Skeletal muscle satellite cell (primary cell): ENCODE results near the gene GPC6.

ENCODE experiments used
- H3K27me3 ChIP-seq: 2 replicates; pipeline ENCODE4 v1.7.0; 2013; ENCODE audit warnings: low read length; ENCODE audit not compliant: control insufficient read depth, insufficient read depth
- H3K36me3 ChIP-seq: 2 replicates; pipeline ENCODE4 v1.7.0; 2013; ENCODE audit warnings: mild to moderate bottlenecking, control low read depth, low read length; ENCODE audit not compliant: insufficient read depth
- H3K4me1 ChIP-seq: 2 replicates; pipeline ENCODE4 v1.7.0; 2013; ENCODE audit warnings: low read length; ENCODE audit not compliant: control insufficient read depth, insufficient read depth
- H3K4me2 ChIP-seq: 2 replicates; pipeline ENCODE4 v1.7.0; 2013; ENCODE audit warnings: mild to moderate bottlenecking, low read length
- H3K4me3 ChIP-seq: 2 replicates; pipeline ENCODE4 v1.7.0; 2013; ENCODE audit warnings: low read length
- H3K9ac ChIP-seq: 2 replicates; pipeline ENCODE4 v1.7.0; 2013; ENCODE audit warnings: mild to moderate bottlenecking, low read depth, low read length, moderate library complexity
- H3K9me3 ChIP-seq: replicated peaks from 2 replicates; pipeline ENCODE4 v1.7.0; 2013; ENCODE audit warnings: mild to moderate bottlenecking, control low read depth, low read length

GPC6 gene

DNA sequence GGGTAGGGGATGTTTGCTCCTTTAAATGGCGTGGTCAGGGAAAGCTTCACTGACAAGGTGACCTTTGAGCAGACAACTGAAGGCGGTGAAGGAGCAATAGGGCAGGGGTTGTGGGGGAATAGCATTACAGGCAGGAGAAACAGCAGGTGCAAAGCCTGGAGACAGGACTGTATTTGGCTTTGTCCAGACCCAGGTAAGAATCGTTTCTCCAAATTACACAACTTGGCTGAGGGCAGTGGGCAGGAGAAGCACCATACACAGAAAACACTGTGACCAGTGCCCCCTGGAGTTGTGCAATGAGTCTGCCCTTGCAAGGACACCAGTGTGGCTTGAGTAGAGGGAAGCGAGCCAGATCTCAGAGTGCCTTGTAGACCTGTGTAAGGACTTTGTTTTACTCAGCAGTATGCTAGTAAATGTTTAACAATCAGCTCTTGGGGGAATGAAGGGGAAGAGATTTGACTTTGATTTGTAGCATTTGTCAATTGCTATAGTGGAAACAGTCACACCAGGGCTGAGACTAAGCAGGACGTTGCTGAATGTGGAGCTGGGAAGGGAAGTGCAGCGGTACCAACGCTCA, 892.8 kb downstream of the GPC6 start:
- no peaks in the 10 kb centered on the region for H3K27me3 ChIP-seq
- H3K4me2 ChIP-seq, result no peak overlapping the region
- peaks cover 5% of the 10 kb centered on the region for H3K4me1 ChIP-seq
- no peaks in the 10 kb centered on the region for H3K36me3 ChIP-seq
- H3K4me3 ChIP-seq, result no peak overlapping the region
- no peaks in the 10 kb centered on the region for H3K9me3 ChIP-seq
- H3K9ac ChIP-seq, result no peak overlapping the region

DNA sequence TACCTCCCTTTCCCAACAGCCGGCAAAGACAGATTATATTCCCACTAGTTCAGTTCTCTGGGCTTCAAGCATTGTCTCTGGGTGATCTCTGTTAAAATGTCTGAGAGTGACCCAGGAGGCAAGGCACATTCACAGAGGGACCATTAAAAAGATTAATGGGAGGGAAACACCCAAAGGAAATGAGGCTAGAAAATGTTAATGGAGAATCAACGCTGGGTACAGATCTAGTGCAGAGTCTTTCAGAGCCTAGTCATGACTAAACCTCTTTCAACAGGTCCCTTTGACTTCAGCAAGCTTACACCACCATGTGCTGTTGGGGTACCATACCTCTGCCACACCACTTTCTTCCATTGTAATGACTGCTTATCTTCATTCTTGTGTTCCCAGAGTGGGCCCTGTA, 894.3 kb downstream of the GPC6 start:
- H3K4me2 ChIP-seq, result no peak overlapping the region
- peaks cover 5% of the 10 kb centered on the region for H3K4me1 ChIP-seq
- H3K9me3 ChIP-seq, result no peaks in the 10 kb centered on the region
- no peaks in the 10 kb centered on the region for H3K27me3 ChIP-seq
- no peak overlapping the region for H3K4me3 ChIP-seq
- no peaks in the 10 kb centered on the region for H3K36me3 ChIP-seq
- no peak overlapping the region for H3K9ac ChIP-seq

DNA sequence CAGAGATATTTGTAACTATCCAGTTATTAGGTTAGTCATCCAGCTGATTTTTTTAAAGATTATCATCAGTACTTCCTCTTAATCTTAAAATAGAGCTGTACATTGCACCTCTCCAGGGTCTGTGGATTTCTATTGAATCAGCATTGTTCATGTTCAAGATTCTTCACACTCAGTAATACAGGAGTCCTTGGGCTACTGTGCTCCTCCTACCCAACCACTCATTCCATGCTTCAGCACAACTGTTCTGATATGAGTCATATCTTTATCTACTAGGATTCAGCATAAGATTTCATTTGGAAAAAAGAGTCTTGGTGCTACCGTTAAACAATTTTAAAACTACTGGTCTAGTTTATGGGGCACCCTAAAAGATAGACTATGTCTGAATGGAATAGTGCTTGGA, 895.1 kb downstream of the GPC6 start:
- no peaks in the 10 kb centered on the region for H3K9me3 ChIP-seq
- H3K4me1 ChIP-seq, result peaks cover 5% of the 10 kb centered on the region
- H3K27me3 ChIP-seq, result no peaks in the 10 kb centered on the region
- H3K9ac ChIP-seq, result no peak overlapping the region
- H3K4me3 ChIP-seq, result no peak overlapping the region
- no peaks in the 10 kb centered on the region for H3K36me3 ChIP-seq
- no peak overlapping the region for H3K4me2 ChIP-seq

DNA sequence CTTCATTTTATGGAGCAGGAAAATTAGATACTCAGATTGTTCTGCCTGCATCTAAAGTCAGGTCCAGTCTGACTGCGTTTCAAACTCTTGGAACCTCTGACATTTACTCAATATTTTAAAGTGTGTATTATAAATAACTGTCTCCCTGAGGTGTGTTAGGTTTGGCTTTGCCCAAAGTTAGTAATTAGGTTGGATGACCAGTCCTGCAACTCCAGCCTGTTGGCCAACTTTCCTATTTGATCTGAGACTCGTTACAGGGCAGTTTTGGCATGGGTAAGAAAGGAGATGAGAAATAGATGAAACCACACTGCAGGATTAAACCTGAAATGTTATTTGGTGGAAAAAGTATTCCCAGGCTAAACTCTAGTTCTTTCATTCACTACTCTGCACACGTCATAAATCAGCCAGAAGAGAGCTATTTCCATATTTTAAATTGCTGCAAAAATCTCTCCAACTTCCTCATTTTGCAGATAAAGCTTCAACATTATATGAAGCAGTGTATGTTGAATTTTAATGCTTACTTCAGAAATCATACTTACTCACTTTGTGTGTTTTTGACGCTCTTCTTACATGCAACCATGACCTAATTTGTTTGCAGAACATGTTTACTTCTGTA, 895.8 kb downstream of the GPC6 start:
- Histone ChIP-seq H3K4me1 (peaks cover 5% of the 10 kb centered on the region), H3K27me3 (no peaks in the 10 kb centered on the region), H3K4me2 (no peak overlapping the region), H3K9ac (no peak overlapping the region), H3K36me3 (no peaks in the 10 kb centered on the region), H3K4me3 (no peak overlapping the region), H3K9me3 (no peaks in the 10 kb centered on the region)

DNA sequence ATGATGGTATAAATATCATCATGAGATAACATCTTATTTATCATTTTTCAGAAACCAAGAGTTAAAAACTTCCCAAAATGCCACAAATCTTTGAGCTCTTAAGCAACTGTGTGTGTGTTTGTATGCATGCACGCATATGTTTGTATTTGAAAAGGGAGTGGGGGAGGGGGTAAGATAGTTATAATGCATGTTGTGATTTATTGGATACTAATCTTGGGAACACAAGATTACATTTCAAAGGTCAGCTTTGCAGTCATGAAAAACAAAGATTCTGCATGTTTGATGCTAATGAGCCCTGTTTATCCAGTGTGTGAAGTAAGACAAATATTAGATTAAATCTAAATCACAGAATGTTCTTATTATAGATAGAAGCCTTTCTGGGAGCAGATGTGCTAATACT, 897.0 kb downstream of the GPC6 start:
- H3K36me3 ChIP-seq, result no peaks in the 10 kb centered on the region
- no peaks in the 10 kb centered on the region for H3K27me3 ChIP-seq
- H3K9me3 ChIP-seq, result no peaks in the 10 kb centered on the region
- peaks cover 9% of the 10 kb centered on the region for H3K4me1 ChIP-seq
- H3K9ac ChIP-seq, result no peak overlapping the region
- no peak overlapping the region for H3K4me3 ChIP-seq
- H3K4me2 ChIP-seq, result no peak overlapping the region

DNA sequence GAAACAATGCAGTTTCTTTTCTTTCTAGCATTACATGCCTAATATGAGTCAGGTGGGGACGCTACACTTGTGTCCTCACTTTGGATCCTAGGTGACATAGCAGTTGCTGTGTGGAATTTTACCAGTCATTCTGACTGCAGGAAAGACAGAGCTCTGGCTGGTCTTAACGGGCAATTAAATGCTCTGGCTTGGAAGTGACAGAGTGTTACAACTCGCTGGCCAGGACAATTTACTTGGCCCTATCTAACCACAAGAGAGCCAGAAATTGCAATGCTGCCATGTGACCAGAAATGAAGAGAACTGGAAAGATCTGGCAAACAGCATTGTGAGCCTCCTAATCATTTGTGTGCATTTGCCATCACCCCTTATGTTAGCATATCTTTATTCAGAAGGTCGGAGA, 901.8 kb downstream of the GPC6 start:
- H3K4me3 ChIP-seq, result no peak overlapping the region
- H3K4me1 ChIP-seq, result peaks cover 4% of the 10 kb centered on the region
- H3K4me2 ChIP-seq, result no peak overlapping the region
- no peaks in the 10 kb centered on the region for H3K36me3 ChIP-seq
- no peaks in the 10 kb centered on the region for H3K27me3 ChIP-seq
- H3K9me3 ChIP-seq, result no peaks in the 10 kb centered on the region
- H3K9ac ChIP-seq, result no peak overlapping the region

DNA sequence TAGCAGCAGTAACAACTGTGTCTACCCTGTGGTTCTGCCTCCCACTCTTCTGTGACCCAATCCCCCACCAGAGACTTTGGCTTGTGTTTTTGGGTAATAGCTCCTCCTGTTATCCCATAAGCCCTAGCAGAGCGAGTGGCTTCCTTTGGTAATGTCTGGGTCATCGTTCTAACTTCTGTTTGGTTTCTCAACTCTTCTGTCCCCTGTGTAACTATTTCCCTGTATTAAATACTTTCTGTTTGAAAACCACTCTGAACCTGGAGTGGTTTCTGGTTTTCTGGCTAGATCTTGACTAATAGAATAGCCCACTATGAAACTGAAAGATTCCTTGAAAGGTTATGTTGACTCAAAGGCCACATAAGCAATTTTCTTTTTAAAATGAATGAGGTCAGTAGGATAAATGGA, 902.9 kb downstream of the GPC6 start:
- peaks cover 4% of the 10 kb centered on the region for H3K4me1 ChIP-seq

DNA sequence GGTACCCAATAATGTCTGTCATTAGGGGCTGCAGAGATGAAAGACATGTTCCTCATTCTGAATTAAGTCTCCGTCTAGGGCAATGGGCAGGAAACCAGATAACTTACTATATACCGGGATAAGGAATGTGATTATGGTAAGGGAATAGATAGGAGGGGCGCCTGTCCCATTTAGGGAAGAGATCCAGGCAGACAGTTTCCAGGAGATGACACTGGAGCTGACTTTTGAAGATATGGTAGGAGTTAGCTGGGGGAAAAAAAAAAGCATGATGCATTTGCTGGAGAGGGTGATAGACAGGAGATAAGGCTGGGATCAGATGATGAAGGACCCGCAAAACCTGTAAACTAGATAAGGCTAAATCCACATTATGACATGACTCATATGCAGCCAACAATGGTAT, 912.2 kb downstream of the GPC6 start:
- no peaks in the 10 kb centered on the region for H3K27me3 ChIP-seq

More for the DNA sequence above, 902.9 kb downstream of the GPC6 start:
- Histone ChIP-seq H3K9me3 (no peaks in the 10 kb centered on the region), H3K4me2 (no peak overlapping the region), H3K27me3 (no peaks in the 10 kb centered on the region), H3K4me3 (no peak overlapping the region), H3K36me3 (no peaks in the 10 kb centered on the region), H3K9ac (no peak overlapping the region)

DNA sequence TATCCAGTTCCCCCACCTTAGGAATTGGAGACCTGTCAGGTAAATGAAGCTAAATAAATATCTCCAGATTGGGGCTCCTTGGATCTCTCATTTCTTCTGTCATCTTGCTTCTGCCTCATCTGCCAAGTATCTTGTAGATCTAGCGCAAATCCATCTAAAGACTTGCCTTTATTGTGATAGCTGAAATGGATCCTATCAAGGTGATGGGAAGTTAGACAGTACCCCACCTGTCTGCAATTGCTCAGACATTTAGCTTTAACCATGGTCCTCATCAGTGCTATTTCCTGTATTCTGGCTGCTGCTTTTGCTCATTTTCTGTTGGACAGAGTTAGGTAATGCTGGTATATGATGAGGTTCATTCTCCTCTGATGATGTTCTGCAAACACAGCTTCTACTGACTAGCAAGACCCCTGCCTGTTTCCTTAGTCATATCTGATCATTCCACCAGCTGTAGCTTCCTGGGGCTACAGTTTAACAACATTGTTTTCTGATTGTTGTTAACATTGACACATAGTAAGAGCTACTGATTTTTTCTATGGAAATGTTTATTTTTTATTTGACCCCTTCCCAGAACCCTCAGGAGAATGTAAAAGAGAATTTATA, 912.9 kb downstream of the GPC6 start:
- no peak overlapping the region for H3K9ac ChIP-seq
- no peak overlapping the region for H3K4me3 ChIP-seq
- H3K27me3 ChIP-seq, result no peaks in the 10 kb centered on the region
- no peaks in the 10 kb centered on the region for H3K4me1 ChIP-seq
- H3K36me3 ChIP-seq, result no peaks in the 10 kb centered on the region
- no peaks in the 10 kb centered on the region for H3K9me3 ChIP-seq
- H3K4me2 ChIP-seq, result no peak overlapping the region

More for the DNA sequence above, 912.2 kb downstream of the GPC6 start:
- no peak overlapping the region for H3K4me2 ChIP-seq
- H3K4me1 ChIP-seq, result no peaks in the 10 kb centered on the region
- no peak overlapping the region for H3K9ac ChIP-seq
- no peak overlapping the region for H3K4me3 ChIP-seq
- no peaks in the 10 kb centered on the region for H3K9me3 ChIP-seq
- H3K36me3 ChIP-seq, result no peaks in the 10 kb centered on the region

DNA sequence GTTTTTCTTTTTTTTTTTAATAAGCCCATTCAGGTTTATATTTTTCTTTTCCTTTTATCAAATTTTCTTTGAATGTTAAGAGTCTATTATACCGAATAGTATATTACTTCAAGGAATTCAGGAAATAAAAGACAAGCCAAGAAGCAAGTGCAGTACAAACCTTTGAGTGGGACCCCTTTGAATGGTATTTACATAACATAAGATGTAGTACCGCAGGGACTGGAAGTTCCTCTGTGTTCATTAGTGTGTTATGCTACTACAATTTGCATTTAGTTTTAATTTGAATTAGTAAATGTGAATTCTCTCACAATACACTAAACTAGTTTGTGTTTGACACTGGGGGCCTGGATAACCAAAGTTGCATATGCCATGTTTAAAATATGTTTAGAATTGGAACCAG, 913.4 kb downstream of the GPC6 start:
- Histone ChIP-seq H3K9ac (no peak overlapping the region), H3K36me3 (no peaks in the 10 kb centered on the region), H3K4me1 (no peaks in the 10 kb centered on the region), H3K27me3 (no peaks in the 10 kb centered on the region), H3K4me2 (no peak overlapping the region), H3K9me3 (no peaks in the 10 kb centered on the region), H3K4me3 (no peak overlapping the region)

DNA sequence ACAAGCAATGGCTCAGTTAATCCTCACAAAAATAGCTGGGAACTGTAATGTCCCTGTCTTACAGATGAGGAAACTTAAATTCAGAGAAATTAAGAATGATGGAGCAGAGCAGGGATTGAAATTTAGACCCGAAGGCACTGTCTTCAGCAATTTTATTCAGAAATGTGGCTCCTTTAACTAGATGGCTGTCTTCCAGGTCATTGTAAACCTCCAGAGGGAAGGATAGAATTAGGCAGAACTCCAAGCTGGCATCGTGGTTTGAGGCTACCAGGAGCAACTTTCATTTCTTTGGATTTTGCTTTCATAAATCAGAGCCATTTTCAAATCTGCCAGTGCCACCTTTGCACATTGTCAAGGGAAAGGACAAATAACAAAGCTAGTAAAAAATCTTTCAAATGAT, 913.9 kb downstream of the GPC6 start:
- H3K27me3 ChIP-seq, result no peaks in the 10 kb centered on the region
- no peaks in the 10 kb centered on the region for H3K4me1 ChIP-seq
- no peak overlapping the region for H3K9ac ChIP-seq
- no peak overlapping the region for H3K4me2 ChIP-seq
- no peak overlapping the region for H3K4me3 ChIP-seq
- H3K9me3 ChIP-seq, result no peaks in the 10 kb centered on the region
- H3K36me3 ChIP-seq, result no peaks in the 10 kb centered on the region
